Measurements from ENCODE around the gene CACNA2D2. TPM values are rescaled to one million over a fixed set of nuclear protein-coding genes. Genes with fewer than 3 reads are reported as not detected.

The CACNA2D2 gene
- total RNA-seq, 2 donors from 2014 or later: 1.3 TPM

- no peak for ATAC-seq
- Histone ChIP-seq H3K27ac (no peak overlapping the region), H3K4me3 (no peak overlapping the region), H3K9me3 (no peaks in the 10 kb centered on the region), H3K36me3 (replicated peaks in 1 of 2; ENCODE audit: insufficient read depth in 1 of 2, low read depth in 2 of 2) (no peaks in the 10 kb centered on the region), H3K4me1 (no peaks in the 10 kb centered on the region), H3K27me3 (no peaks in the 10 kb centered on the region)
- WGBS, 2 donors: 81 to 100% methylated on average over 1 to 6 of the region's 6 CpGs
- TF ChIP-seq POLR2A (IDR thresholded peaks at IDR 0.05) (no peak), CTCF (IDR thresholded peaks at IDR 0.05) (no peak)
- DNase-seq: no peak
- intact Hi-C loops (cut with DNase I): no loop called here
Measured at GRCh38 chr3:50464569-50464968, 38.9 kb downstream of the CACNA2D2 start.

DNA sequence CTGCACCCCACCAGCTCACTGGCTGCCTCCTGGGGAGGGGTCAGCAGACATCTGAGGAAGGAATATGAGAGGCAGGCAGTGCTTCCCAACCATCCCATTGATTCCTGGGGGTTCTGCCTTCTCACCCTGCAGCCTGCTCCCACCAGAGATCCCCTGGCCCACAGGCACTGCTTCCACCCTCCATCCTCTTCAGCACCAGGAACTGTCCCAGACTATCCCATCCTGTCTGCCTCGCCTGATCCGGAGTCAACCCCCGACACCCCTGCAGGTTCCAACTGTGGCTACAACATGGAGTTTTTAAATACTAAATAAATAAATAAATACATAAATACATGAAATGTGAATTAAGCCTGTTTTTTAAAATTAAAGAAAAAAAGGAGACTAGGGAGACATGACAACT, 43.6 kb downstream of the CACNA2D2 start:
- Histone ChIP-seq H3K36me3 (replicated peaks in 1 of 2; ENCODE audit: insufficient read depth in 1 of 2, low read depth in 2 of 2) (no peaks in the 10 kb centered on the region), H3K27me3 (no peaks in the 10 kb centered on the region), H3K4me3 (no peak overlapping the region), H3K27ac (no peak overlapping the region), H3K4me1 (no peaks in the 10 kb centered on the region), H3K9me3 (no peaks in the 10 kb centered on the region)
- WGBS, 2 donors: 80 to 88% methylated on average over 3 of the region's 3 CpGs
- intact Hi-C loops (cut with DNase I): no loop called here
- TF ChIP-seq POLR2A (IDR thresholded peaks at IDR 0.05) (no peak), CTCF (IDR thresholded peaks at IDR 0.05) (no peak)
- ATAC-seq (no peak), DNase-seq (no peak)

DNA sequence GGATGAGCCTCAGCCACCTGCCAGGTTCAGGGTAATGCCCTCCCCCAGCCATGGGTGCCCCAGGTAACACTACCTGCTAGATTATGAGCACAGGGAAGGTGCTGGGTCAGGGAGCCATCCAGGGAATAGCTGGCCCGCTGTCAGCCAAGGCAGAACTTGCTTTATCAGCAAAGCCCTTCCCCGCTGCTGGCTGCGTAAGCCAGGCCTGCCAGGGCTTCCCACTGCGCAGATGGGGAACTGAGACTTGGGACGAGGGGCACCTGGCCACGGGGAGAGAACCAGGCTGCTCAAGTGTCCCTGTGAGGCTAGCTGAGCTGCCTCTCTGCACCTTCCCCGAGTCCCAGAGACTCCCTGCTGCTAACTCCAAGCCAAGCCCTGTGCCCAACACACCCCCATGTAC, 45.4 kb downstream of the CACNA2D2 start:
- WGBS, 2 donors: 62 to 84% methylated on average over 6 to 7 of the region's 7 CpGs
- Histone ChIP-seq H3K27me3 (no peaks in the 10 kb centered on the region), H3K36me3 (replicated peaks in 1 of 2; ENCODE audit: insufficient read depth in 1 of 2, low read depth in 2 of 2) (no peaks in the 10 kb centered on the region), H3K4me3 (no peak overlapping the region), H3K9me3 (no peaks in the 10 kb centered on the region), H3K4me1 (no peaks in the 10 kb centered on the region), H3K27ac (no peak overlapping the region)
- intact Hi-C loops (cut with DNase I): no loop called here
- no peak for DNase-seq
- no peak for ATAC-seq
- TF ChIP-seq POLR2A (IDR thresholded peaks at IDR 0.05): no peak
- TF ChIP-seq CTCF (IDR thresholded peaks at IDR 0.05): no peak

- 84 to 86% methylated on average over 31 of the region's 31 CpGs for WGBS, 2 donors
- TF ChIP-seq CTCF (IDR thresholded peaks at IDR 0.05) (no peak), POLR2A (IDR thresholded peaks at IDR 0.05) (no peak)
- ATAC-seq (no peak), DNase-seq (no peak)
- H3K36me3 ChIP-seq (replicated peaks in 1 of 2; ENCODE audit: insufficient read depth in 1 of 2, low read depth in 2 of 2): no peaks in the 10 kb centered on the region
- no peak overlapping the region for H3K4me3 ChIP-seq
- no peaks in the 10 kb centered on the region for H3K27me3 ChIP-seq
- no peaks in the 10 kb centered on the region for H3K9me3 ChIP-seq
- H3K4me1 ChIP-seq: no peaks in the 10 kb centered on the region
- intact Hi-C loops (cut with DNase I): no loop called here
- H3K27ac ChIP-seq: no peak overlapping the region
Measured at GRCh38 chr3:50455161-50456018, 48.0 kb downstream of the CACNA2D2 start.

Data from body of pancreas (tissue), 4 donors.